ENCODE results near the gene MTHFD2. TPM values are rescaled to one million over a fixed set of nuclear protein-coding genes. Genes with fewer than 3 reads are reported as not detected.

MTHFD2 gene
- total RNA-seq, 1 donor from 2014 or later: 31.7 TPM

GRCh38 chr2:74242354-74243071, 44.1 kb downstream of the MTHFD2 start:
- Histone ChIP-seq H3K27ac (no peak overlapping the region), H3K27me3 (no peaks in the 10 kb centered on the region), H3K36me3 (no peaks in the 10 kb centered on the region), H3K4me1 (peaks cover 0 to 3% of the 10 kb centered on the region in 2 donors), H3K9me3 (no peaks in the 10 kb centered on the region), H3K4me3 (no peak overlapping the region)
- TF ChIP-seq, protein P1, sequence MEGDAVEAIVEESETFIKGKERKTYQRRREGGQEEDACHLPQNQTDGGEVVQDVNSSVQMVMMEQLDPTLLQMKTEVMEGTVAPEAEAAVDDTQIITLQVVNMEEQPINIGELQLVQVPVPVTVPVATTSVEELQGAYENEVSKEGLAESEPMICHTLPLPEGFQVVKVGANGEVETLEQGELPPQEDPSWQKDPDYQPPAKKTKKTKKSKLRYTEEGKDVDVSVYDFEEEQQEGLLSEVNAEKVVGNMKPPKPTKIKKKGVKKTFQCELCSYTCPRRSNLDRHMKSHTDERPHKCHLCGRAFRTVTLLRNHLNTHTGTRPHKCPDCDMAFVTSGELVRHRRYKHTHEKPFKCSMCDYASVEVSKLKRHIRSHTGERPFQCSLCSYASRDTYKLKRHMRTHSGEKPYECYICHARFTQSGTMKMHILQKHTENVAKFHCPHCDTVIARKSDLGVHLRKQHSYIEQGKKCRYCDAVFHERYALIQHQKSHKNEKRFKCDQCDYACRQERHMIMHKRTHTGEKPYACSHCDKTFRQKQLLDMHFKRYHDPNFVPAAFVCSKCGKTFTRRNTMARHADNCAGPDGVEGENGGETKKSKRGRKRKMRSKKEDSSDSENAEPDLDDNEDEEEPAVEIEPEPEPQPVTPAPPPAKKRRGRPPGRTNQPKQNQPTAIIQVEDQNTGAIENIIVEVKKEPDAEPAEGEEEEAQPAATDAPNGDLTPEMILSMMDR (IDR thresholded peaks at IDR 0.05): no peak
- intact Hi-C loops (cut with DNase I): no loop called here
- no peak for DNase-seq (ENCODE audit: low spot score in 2 of 2)

DNA sequence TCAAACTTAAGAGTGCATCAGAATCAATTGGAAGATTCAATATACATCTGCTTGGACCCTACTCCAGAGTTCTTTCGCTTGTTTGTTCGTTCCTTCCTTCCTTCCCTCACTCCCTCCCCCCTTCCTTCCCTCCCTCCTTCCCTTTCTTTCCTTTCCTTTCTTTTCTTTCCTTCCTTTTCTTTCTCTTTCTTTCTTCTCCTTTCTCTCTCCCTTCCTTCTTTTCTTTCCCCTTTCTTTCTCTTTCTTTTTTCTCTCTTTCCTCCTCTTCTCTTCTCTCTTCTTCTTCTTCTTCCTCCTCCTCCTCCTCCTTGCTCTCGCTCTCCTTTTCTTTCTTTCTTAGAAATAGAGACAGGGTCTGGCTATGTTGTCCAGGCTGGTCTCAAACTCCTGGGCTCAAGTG, 45.9 kb downstream of the MTHFD2 start:
- no peaks in the 10 kb centered on the region for H3K27me3 ChIP-seq
- DNase-seq (ENCODE audit: low spot score in 2 of 2): no peak
- no peak overlapping the region for H3K4me3 ChIP-seq
- intact Hi-C loops (cut with DNase I): no loop called here
- peaks cover 0 to 3% of the 10 kb centered on the region in 2 donors for H3K4me1 ChIP-seq
- TF ChIP-seq, protein P1 (IDR thresholded peaks at IDR 0.05): no peak
- no peaks in the 10 kb centered on the region for H3K36me3 ChIP-seq
- H3K9me3 ChIP-seq: no peaks in the 10 kb centered on the region
- no peak overlapping the region for H3K27ac ChIP-seq

- no peak for DNase-seq (ENCODE audit: low spot score in 2 of 2)
- Histone ChIP-seq H3K9me3 (no peaks in the 10 kb centered on the region), H3K27me3 (no peaks in the 10 kb centered on the region), H3K36me3 (no peaks in the 10 kb centered on the region), H3K27ac (no peak overlapping the region), H3K4me3 (no peak overlapping the region), H3K4me1 (peaks cover 0 to 3% of the 10 kb centered on the region in 2 donors)
- intact Hi-C loops (cut with DNase I): no loop called here
- TF ChIP-seq, protein P1 (IDR thresholded peaks at IDR 0.05): no peak
Measured at GRCh38 chr2:74246496-74247195, 48.2 kb downstream of the MTHFD2 start.

DNA sequence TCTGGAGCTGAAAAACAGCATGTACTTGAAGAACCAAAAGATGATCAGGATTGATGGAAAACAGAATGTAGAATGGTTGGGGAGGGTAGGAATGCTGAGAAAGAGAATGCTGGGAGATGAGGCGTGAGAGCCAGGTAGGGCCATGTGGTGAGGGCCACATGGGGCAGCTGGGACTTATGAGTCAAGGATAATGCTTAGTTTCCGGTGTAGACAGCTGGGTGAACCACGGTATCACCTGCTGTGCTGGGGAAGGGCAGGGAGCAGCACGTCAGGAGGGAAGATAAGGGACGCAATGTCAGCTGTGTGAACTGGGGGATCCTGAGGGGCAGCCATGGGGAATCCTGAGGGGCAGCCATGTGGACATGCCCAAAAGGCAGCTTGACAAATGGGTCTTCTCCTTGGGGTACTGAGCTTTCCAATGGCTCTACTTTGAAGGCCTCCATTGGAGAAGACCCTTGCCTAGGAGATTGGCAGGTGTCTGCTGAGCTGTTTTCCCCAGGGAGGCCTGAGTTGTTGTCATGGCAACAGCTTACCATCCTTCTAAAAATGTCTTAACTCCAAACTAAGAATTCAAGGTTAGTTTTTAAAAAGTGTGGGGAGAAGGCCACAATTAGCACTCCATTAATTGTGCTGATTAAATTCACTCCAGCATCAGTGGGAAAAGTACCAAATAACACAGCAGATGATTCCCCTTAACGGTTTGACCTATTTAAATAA, 51.1 kb downstream of the MTHFD2 start:
- DNase-seq (ENCODE audit: low spot score in 2 of 2): no peak
- TF ChIP-seq, protein P1 (IDR thresholded peaks at IDR 0.05): no peak
- H3K4me1 ChIP-seq: peaks cover 0 to 2% of the 10 kb centered on the region in 2 donors
- H3K27ac ChIP-seq: no peak overlapping the region
- H3K27me3 ChIP-seq: no peaks in the 10 kb centered on the region
- no peaks in the 10 kb centered on the region for H3K9me3 ChIP-seq
- H3K36me3 ChIP-seq: no peaks in the 10 kb centered on the region
- no peak overlapping the region for H3K4me3 ChIP-seq
- intact Hi-C loops (cut with DNase I): no loop called here

DNA sequence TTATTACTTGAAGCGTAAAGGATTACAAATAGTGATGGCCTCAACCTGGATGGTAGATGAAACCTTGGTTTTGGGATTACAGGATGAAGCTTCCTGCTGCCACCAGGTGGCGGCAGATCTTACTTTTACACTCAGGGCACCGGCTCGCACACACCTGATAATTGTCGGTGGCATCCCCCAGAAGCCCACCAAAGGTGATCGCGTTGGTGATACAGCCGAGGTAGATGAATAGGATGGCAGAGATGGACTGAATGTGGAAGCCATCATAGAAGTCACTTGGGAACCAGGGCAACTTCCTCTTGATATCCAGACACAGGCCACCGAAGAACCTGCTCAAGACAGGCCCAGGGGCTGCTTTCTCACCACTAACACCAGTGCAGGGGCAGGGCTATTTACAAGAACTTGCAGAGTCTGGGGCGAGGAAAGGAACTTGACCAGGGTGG, 51.8 kb downstream of the MTHFD2 start:
- DNase-seq (ENCODE audit: low spot score in 2 of 2): no peak
- H3K27ac ChIP-seq: no peak overlapping the region
- TF ChIP-seq, protein P1 (IDR thresholded peaks at IDR 0.05): peak in 2 of 3 experiments; percentile 65 to 74
- H3K27me3 ChIP-seq: no peaks in the 10 kb centered on the region
- intact Hi-C loops (cut with DNase I): no loop called here
- peaks cover 0 to 2% of the 10 kb centered on the region in 2 donors for H3K4me1 ChIP-seq
- H3K36me3 ChIP-seq: no peaks in the 10 kb centered on the region
- no peaks in the 10 kb centered on the region for H3K9me3 ChIP-seq
- no peak overlapping the region for H3K4me3 ChIP-seq

Data from ascending aorta (tissue), 2 donors.